ENCODE data around the gene ISG15.
"Not testable (repeated sequence)": the region's sequence is repeated elsewhere in the genome, so short reads cannot be mapped to it uniquely, and the experiment has no call there.

ISG15 gene

GRCh38 chr1:1047407-1047806 lies 34.1 kb downstream of the ISG15 start:
- no peak for DNase-seq

GRCh38 chr1:1047963-1048362 lies 34.7 kb downstream of the ISG15 start:
- DNase-seq, result no peak

- no peak for DNase-seq
These were observed 35.5 kb downstream of the ISG15 start for GRCh38 chr1:1048765-1049164.

DNA sequence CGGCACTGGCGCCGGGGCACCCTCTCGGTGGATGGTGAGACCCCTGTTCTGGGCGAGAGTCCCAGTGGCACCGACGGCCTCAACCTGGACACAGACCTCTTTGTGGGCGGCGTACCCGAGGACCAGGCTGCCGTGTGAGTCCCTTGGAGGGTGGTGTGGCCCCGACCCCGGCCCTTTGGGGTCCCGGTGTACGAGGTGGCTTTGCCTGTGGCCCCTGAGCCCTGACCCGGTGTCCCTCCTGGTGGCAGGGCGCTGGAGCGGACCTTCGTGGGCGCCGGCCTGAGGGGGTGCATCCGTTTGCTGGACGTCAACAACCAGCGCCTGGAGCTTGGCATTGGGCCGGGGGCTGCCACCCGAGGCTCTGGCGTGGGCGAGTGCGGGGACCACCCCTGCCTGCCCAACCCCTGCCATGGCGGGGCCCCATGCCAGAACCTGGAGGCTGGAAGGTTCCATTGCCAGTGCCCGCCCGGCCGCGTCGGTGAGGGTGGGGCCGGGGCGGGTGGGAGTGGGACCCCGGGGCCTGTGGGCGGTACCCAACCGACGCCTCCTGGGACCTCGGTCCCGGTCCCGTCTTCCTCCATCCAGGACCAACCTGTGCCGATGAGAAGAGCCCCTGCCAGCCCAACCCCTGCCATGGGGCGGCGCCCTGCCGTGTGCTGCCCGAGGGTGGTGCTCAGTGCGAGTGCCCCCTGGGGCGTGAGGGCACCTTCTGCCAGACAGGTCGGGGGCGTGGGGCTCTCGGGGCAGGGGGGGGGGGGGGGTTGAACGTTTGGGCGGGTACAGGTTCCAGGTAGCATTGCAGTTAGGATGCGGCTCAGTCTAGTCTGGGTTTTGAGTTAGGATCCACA lies 36.2 kb downstream of the ISG15 start:
- no peak for DNase-seq

DNA sequence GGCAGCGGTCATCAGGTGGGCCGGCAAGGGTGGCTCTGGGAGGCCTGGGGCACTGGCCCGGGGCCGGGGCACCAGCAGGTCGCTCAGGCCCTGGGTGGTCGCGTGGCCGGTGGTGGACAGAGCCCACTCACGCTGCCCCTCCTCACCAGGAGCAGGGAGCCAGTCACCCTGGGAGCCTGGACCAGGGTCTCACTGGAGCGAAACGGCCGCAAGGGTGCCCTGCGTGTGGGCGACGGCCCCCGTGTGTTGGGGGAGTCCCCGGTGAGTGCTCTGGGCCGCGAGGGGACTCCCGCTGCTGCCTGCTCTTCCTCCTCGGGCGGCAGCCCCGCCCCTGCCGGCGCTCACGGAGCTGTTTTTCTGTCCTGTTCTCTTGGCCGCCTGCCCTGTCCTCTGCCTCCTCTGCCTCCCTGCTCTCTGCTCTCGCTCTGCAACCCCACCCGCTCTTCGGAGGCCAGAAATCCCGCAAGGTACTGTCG lies 37.3 kb downstream of the ISG15 start:
- no peak for DNase-seq

GRCh38 chr1:1051127-1051810 lies 38.0 kb downstream of the ISG15 start:
- DNase-seq, result no peak

DNA sequence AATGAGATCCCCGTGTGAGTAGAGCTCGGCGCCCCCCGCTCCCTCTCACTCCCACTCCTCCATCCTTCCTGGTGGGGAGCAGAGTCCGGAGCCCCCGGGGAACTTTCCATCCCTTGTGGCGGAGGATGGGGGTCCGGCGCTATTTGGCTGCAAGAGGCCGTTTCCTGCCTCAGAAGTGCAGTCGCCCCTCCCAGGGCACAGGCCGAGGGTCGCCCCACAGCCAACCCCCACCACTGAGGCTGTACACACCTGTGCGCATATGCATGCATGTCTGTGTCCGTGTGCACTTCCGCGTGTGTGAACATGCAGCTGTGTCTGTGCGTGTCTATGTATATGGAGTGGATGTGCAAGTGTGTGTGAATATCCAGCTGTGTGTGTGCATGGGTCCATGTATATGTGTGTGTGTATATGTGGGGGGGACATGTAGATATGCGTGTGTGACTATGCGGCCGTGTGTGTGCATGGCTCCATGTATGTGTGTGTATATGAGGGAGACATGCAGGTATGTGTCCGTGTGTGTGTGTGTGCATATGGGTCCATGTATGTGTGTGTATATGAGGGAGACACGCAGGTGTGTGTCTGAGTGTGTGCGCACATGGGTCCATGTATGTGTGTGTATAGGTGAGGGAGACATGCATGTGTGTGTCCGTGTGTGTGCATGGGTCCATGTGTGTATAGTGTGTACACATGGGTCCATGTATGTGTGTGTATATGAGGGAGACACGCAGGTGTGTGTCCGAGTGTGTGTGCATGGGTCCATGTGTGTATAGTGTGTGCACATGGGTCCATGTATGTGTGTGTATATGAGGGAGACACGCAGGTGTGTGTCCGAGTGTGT lies 38.9 kb downstream of the ISG15 start:
- no peak for DNase-seq

DNA sequence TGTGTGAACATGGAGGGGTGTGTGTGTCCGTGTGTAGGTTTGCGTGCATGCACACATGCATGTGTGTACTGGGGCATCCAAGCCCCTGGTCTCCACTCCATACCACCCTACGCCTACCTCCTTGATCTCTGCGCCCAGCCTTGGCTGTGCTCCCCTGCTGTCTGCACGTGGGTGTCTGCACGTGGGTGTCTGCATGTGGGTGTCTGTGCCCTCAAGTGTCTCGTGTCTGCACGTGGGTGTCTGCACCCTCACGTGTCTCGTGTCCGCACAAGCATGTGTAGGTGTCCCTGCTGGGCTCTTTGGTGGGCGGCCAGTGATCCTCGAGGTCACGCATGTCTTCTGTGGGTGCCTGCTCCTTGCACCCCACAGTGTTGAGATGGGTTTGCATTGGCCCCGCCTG lies 39.7 kb downstream of the ISG15 start:
- DNase-seq, result no peak

DNA sequence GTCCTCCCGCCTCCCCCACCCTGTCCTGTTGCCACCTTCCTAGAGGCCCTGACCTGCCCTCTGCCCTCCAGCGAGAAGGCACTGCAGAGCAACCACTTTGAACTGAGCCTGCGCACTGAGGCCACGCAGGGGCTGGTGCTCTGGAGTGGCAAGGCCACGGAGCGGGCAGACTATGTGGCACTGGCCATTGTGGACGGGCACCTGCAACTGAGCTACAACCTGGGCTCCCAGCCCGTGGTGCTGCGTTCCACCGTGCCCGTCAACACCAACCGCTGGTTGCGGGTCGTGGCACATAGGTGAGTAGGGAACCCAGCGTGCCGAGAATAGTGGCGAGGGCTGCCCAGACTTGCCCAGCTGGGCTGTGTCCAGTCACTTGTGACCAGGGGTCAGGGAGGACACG lies 40.4 kb downstream of the ISG15 start:
- no peak for DNase-seq

DNA sequence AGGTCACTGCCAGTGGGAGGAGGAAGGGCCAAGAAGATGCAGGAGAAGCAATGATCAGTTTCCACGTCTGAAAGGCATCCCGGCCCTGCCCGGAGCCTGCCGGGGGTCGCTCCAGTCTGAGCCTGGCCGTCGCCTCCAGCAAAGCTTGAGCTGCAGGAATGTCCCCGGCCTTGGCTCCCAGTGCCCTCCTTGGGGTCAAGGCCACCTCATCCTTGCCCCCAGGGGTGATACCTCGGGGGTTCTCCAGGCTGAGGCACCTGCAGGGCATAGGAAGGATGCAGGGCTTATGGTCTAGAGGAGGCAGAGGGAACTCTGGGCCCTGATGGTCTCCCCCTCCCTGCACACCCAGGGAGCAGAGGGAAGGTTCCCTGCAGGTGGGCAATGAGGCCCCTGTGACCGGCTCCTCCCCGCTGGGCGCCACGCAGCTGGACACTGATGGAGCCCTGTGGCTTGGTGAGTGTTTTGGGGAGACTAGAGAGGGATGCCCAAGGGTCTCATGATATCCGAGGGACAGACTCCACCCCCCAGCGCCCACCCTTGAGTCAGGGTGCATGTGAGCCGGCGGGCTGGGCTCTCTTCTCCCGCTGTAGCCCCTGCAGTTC lies 40.9 kb downstream of the ISG15 start:
- no peak for DNase-seq

- no peak for DNase-seq
These were observed 41.7 kb downstream of the ISG15 start for GRCh38 chr1:1054971-1055370.

DNA sequence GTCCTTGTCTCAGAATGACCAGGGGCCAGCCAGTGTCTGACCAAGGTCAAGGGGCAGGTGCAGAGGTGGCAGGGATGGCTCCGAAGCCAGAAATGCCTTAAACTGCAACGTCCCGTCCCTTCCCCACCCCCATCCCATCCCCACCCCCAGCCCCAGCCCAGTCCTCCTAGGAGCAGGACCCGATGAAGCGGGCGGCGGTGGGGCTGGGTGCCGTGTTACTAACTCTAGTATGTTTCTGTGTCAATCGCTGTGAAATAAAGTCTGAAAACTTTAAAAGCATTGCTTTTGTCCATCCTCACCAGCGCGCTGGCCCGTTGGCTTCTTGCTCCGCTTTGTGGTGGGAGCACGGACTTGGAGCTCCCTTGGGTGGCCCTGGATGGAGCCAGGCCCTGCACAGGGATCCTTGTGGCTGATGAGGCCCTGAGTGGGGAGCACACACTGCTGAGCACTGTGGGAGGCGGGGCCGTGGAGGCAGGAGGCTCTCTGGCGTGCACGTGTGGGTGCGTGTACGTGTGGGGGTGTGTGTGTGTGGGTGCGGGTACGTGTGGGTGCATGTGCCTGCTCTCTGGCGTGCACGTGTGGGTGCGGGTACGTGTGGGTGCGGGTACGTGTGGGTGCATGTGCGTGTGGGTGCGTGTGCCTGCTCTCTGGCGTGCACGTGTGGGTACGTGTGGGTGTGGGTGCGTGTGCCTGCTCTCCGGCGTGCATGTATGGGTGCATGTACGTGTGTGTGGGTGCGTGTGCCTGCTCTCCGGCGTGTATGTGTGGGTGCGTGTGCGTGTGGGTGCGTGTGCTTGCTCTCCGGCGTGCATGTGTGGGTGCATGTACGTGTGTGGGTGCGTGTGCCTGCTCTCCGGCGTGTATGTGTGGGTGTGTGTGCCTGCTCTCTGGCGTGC lies 42.8 kb downstream of the ISG15 start:
- no peak for DNase-seq

DNA sequence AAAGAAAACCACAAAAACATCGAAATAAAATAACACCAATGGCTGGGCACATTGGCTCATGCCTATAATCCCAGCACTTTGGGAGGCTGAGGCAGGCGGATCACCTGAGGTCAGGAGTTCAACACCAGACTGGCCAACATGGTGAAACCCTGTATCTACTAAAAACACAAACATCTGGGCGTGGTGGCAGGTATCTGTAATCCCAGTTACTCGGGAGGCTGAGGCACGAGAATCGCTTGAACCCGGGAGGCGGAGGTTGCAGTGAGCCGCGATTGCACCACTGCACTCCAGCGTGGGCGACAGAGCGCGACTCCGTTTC lies 44.4 kb downstream of the ISG15 start:
- DNase-seq, result not testable (repeated sequence)

- DNase-seq, result peak; percentile 40
These were observed 45.0 kb downstream of the ISG15 start for GRCh38 chr1:1058088-1058905.

DNA sequence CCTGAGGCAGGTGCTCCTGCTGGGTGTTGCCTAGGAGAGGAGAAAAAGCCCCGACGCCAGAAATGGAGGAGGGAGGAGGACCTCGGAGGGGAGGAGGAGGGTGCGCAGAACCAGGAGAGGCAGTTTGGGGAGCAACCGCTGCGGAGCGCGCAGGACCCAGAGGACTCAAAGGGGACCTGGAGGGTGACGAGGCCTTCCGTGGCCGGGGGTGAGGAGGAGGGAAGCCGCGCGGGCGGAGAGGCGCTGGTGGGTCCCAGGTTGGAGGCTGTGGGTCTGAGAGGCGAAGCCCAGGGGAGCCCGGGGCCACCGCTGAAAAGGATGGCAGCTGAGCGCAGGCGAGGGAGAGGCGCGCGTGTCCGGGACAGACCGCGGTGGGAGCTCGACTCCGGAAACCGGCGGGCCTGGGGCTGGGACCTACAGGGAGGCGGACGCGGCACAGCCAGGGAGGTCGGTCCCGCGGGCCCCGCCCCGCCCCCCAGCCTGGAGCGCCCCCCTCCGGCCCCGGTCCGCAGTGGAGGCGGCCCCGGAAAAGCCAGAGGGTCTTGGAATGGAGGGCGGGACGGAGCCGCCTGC lies 45.7 kb downstream of the ISG15 start:
- DNase-seq, result peak; percentile 37

GRCh38 chr1:1059494-1060280 lies 46.4 kb downstream of the ISG15 start:
- peak; percentile 74 for DNase-seq

- DNase-seq, result no peak
These were observed 47.1 kb downstream of the ISG15 start for GRCh38 chr1:1060281-1061000.

- DNase-seq, result no peak
These were observed 48.5 kb downstream of the ISG15 start for GRCh38 chr1:1061682-1062345.
